Suprapubic skin (tissue), 4 donors: ENCODE data around the gene FKBP1B. TPM values are rescaled to one million over a fixed set of nuclear protein-coding genes. Genes with fewer than 3 reads are reported as not detected.

Experiments
- DNase-seq, 2 donors: peaks; one replicate each; pipeline ENCODE4 v3.0.0-alpha.2; 2019; ENCODE audit warnings: low spot score in 2 of 2
- H3K27ac ChIP-seq: fragments of 200-600 bp; sonication (generic); one replicate; pipeline ENCODE4 v1.5.1; 2019
- H3K27me3 ChIP-seq: fragments of 200-600 bp; sonication (generic); one replicate; pipeline ENCODE4 v1.5.1; 2019
- H3K36me3 ChIP-seq: fragments of 200-600 bp; sonication (generic); one replicate; pipeline ENCODE4 v1.5.1; 2019
- H3K4me1 ChIP-seq: fragments of 200-600 bp; sonication (generic); one replicate; pipeline ENCODE4 v1.5.1; 2019
- H3K4me3 ChIP-seq: fragments of 200-600 bp; sonication (generic); one replicate; pipeline ENCODE4 v1.5.1; 2019; ENCODE audit warnings: mild to moderate bottlenecking
- H3K9me3 ChIP-seq: fragments of 200-600 bp; sonication (generic); one replicate; pipeline ENCODE4 v1.5.1; 2019
- CTCF ChIP-seq, 2 donors: fragments of 200-600 bp in 1 of 2; fragments of 450-650 bp in 1 of 2; sonication (generic) in 1 of 2; IDR thresholded peaks; one replicate each; pipeline ENCODE4 v1.5.1; 2016 to 2019; ENCODE audit warnings: antibody characterized with exemption in 2 of 2, mild to moderate bottlenecking in 1 of 2, moderate library complexity in 1 of 2
- EP300 ChIP-seq: sonication (generic); formaldehyde crosslinking; IDR thresholded peaks from one replicate; pipeline ENCODE4 v1.6.1; 2017; ENCODE audit warnings: antibody characterized with exemption
- POLR2A ChIP-seq, 2 donors: fragments of 450-650 bp; IDR thresholded peaks; one replicate each; pipeline ENCODE4 v1.6.1; 2017; ENCODE audit warnings: antibody characterized with exemption in 2 of 2, mild to moderate bottlenecking in 2 of 2, moderate library complexity in 2 of 2
- POLR2AphosphoS5 ChIP-seq, 3 donors: sonication (generic); formaldehyde crosslinking; IDR thresholded peaks; one replicate each; pipeline ENCODE4 v1.6.1; 2017; ENCODE audit warnings: antibody characterized with exemption in 3 of 3
- WGBS: methylation state at CpG from one replicate; pipeline ENCODE4 v1.1.5; 2018; 5-methylcytosine and 5-hydroxymethylcytosine counted together
- total RNA-seq, 4 donors: library from RNA; depleted of rRNA; stranded (reverse); fragments of >200 nt; gene quantifications; one replicate each; pipeline ENCODE4 v1.1.0, GENCODE V29; 2016

Gene FKBP1B
- total RNA-seq, 4 donors from 2014 or later, result 4.3 to 8.0 (median 6.6) TPM

DNA sequence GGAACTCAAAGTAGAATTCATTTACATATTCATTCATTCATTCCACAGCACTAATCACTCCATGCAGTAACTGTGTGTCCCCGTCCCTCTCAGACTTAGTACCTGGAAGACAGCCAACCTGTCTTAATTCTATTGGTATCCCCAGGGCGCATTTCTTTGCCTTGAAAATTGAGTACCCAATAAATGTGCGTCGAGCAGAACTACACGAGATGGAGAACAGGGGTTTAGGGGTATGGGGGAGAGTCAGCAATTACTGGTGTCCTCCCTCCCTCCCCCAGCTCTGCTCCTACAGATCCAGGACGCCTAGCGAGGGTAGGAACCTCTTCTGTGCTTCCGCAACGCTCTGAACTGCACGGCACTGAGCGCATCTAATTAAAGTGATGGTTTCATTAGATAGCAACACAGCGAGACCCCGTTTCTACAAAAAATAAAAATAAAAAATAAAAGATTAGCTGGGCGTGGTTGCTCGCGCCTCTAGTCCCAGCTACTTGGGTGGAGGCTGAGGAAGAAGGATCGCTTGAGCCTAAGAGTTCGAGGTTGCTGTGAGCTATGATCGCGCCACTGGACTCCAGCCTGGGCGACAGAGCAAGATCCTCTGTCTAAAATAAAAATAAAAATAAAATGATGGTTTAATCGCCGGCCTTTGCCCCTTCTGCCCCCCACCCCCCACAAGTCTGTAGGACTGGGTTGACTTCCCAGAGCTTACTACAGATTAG is 614 bp upstream of the FKBP1B start:
- H3K9me3 ChIP-seq, result no peaks in the 10 kb centered on the region
- no peaks in the 10 kb centered on the region for H3K36me3 ChIP-seq
- H3K27ac ChIP-seq, result no peak overlapping the region
- TF ChIP-seq CTCF (IDR thresholded peaks at IDR 0.05) (no peak), EP300 (no peak), POLR2A (IDR thresholded peaks at IDR 0.05) (no peak), POLR2AphosphoS5 (IDR thresholded peaks at IDR 0.05) (no peak)
- no peaks in the 10 kb centered on the region for H3K27me3 ChIP-seq
- H3K4me1 ChIP-seq, result peaks cover 33% of the 10 kb centered on the region
- peak overlapping the region; percentile 69 for H3K4me3 ChIP-seq
- DNase-seq, result no peak
- 23% methylated on average over 23 of the region's 23 CpGs for WGBS

DNA sequence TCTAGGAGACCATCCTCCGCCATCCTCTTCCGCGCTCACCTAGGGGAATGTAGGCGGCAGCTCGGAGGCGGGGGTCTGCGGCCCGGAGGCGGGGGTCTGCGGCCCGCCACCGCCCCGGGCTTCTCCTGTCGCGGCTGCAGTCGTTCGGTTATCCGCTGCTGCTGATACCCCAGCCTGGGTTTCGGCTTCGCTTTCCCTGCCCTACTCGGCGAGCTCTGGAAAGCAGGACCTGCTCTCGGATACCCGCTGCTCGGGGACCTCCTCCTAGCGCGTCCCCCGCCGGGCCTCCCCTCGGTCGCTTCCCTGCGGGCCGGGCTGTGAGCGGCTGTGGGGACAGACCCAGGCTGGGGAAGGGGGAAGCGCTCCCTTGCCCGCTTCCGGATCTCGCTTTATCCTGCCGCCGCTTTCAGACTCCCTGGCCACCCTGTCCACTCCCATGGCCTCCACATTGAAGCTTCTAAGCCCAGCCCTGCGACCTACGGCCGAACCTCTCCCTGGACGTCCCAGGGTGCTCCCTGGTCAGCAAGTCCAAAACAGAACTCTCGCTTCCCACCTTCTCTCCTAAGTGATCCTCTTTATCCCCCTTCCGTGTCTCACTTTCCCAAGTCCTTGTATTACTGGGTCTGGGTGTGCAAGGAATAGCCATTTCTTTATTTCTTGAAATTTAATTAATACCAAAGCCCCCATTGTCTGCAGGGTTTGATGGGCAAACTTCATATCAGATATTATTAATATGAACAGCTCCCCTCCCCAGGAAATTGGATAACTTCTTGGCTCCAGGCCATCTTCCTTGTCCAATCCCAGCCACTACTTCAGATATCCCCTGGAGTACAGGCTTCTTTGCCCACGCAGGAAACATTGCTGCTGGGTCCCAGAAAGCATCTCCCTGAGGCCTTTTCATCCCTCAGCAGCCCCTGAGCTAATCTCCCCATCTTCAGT is 769 bp downstream of the FKBP1B start:
- H3K27ac ChIP-seq, result no peak overlapping the region
- WGBS, result 18% methylated on average over 11 of the region's 47 CpGs
- no peaks in the 10 kb centered on the region for H3K27me3 ChIP-seq
- peak overlapping the region; percentile 69 for H3K4me3 ChIP-seq
- TF ChIP-seq POLR2AphosphoS5 (IDR thresholded peaks at IDR 0.05) (no peak), EP300 (no peak), CTCF (IDR thresholded peaks at IDR 0.05) (no peak), POLR2A (IDR thresholded peaks at IDR 0.05) (no peak)
- H3K9me3 ChIP-seq, result no peaks in the 10 kb centered on the region
- peak in 1 of 2 donors; percentile 69 for DNase-seq
- no peaks in the 10 kb centered on the region for H3K36me3 ChIP-seq
- H3K4me1 ChIP-seq, result peaks cover 33% of the 10 kb centered on the region

- peaks cover 23% of the 10 kb centered on the region for H3K4me1 ChIP-seq
- no peak for DNase-seq
- TF ChIP-seq POLR2A (IDR thresholded peaks at IDR 0.05) (no peak), POLR2AphosphoS5 (IDR thresholded peaks at IDR 0.05) (no peak), CTCF (IDR thresholded peaks at IDR 0.05) (no peak), EP300 (no peak)
- H3K4me3 ChIP-seq, result no peak overlapping the region
- H3K27ac ChIP-seq, result no peak overlapping the region
- H3K27me3 ChIP-seq, result no peaks in the 10 kb centered on the region
- no peaks in the 10 kb centered on the region for H3K36me3 ChIP-seq
- no peaks in the 10 kb centered on the region for H3K9me3 ChIP-seq
- 78% methylated on average over 8 of the region's 8 CpGs for WGBS
These were observed 2.3 kb downstream of the FKBP1B start for GRCh38 chr2:24051833-24052232.

DNA sequence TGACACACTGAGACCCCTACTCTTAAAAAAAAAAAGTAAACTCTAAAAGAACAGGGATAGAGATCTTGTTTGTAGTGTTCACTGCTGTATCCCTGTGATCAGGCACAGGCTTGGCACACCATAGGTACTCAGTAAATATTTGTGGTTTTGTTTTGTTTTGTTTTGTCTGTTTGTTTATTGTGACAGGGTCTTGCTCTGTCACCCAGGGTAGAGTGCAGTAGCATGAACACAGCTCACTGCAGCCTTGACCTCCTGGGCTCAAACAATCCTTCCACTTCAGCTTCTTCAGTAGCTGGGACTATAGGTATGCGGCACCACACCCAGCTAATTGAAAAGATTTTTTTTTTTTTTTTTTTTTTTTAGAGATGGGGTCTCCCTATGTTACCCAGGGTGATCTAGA is 3.4 kb downstream of the FKBP1B start:
- no peaks in the 10 kb centered on the region for H3K27me3 ChIP-seq
- TF ChIP-seq POLR2AphosphoS5 (IDR thresholded peaks at IDR 0.05) (no peak), POLR2A (IDR thresholded peaks at IDR 0.05) (no peak), CTCF (IDR thresholded peaks at IDR 0.05) (no peak), EP300 (no peak)
- H3K4me1 ChIP-seq, result peaks cover 22% of the 10 kb centered on the region
- WGBS, result 85% methylated on average over 1 of the region's 1 CpG
- H3K4me3 ChIP-seq, result no peak overlapping the region
- H3K27ac ChIP-seq, result no peak overlapping the region
- no peak for DNase-seq
- no peaks in the 10 kb centered on the region for H3K36me3 ChIP-seq
- H3K9me3 ChIP-seq, result no peaks in the 10 kb centered on the region
